Endothelial cell of umbilical vein (primary cell): ENCODE data around the gene CAMKMT. TPM values are rescaled to one million over a fixed set of nuclear protein-coding genes. Genes with fewer than 3 reads are reported as not detected.

Source experiments
- BruUV-seq: library from RNA; stranded (reverse); fragments of 400-500 nt; replicated peaks from 2 replicates; lab custom pipeline; 2021; lab: Mats Ljungman, UMichigan
- CTCF ChIA-PET: fragments of 300-600, 350-600 bp; sonication (Branson Sonifier 250); formaldehyde crosslinking; loops from one replicate; lab custom pipeline; 2021; ENCODE audit warnings: antibody characterized with exemption, inconsistent platforms; lab: Charles Lee
- POLR2A ChIA-PET: fragments of 300-600, 350-600 bp; sonication (Branson Sonifier 250); formaldehyde crosslinking; loops from one replicate; lab custom pipeline; 2021; ENCODE audit warnings: antibody characterized with exemption, inconsistent platforms; lab: Charles Lee
- DNase-seq: peaks from one replicate; pipeline ENCODE4 v3.0.0-alpha.2; 2011; ENCODE audit warnings: low read depth, low spot score
- FAIRE-seq: peaks from 2 replicates; lab custom pipeline; 2011; peaks lifted over from hg19 to GRCh38; lab: Jason Lieb, UNC
- H2AFZ ChIP-seq: 2 replicates; pipeline ENCODE4 v1.6.0; 2012; ENCODE audit warnings: low read depth, low read length, control low read depth, inconsistent platforms
- H3K27ac ChIP-seq: 2 replicates; pipeline ENCODE4 v1.5.1; 2011; ENCODE audit warnings: low read depth, mild to moderate bottlenecking, control low read depth, low read length, moderate library complexity; ENCODE audit not compliant: insufficient read depth
- H3K27me3 ChIP-seq, 2 experiments: 2 replicates each; pipeline versions ENCODE4 v1.6.0 to v1.6.1; 2011; ENCODE audit warnings: low read length in 2 of 2, mixed read lengths in 1 of 2; ENCODE audit not compliant: control insufficient read depth in 2 of 2, insufficient read depth in 2 of 2
- H3K36me3 ChIP-seq, 2 experiments: 2 replicates in 1 of 2; 3 replicates in 1 of 2; pipeline ENCODE4 v1.5.1; 2011; ENCODE audit warnings: low read length in 2 of 2, mild to moderate bottlenecking in 1 of 2, moderate library complexity in 1 of 2; ENCODE audit not compliant: control insufficient read depth in 2 of 2, insufficient read depth in 2 of 2; ENCODE audit errors: extremely low read depth in 1 of 2
- H3K4me1 ChIP-seq: 3 replicates; pipeline ENCODE4 v1.5.1; 2011; ENCODE audit warnings: mild to moderate bottlenecking, low read length; ENCODE audit not compliant: control insufficient read depth, insufficient read depth; ENCODE audit errors: extremely low read depth
- H3K4me2 ChIP-seq: 2 replicates; pipeline ENCODE4 v1.6.1; 2011; ENCODE audit warnings: low read length, control low read depth, mixed read lengths; ENCODE audit not compliant: insufficient read depth
- H3K4me3 ChIP-seq, 3 experiments: fragments of 200-600 bp in 1 of 3; sonication (generic), shearing (Covaris generic) in 1 of 3; replicated peaks in 1 of 3; 2 replicates each; pipeline ENCODE4 v1.5.1; 2011 to 2016; ENCODE audit warnings: control low read depth in 3 of 3, low read length in 3 of 3, mild to moderate bottlenecking in 2 of 3, inconsistent platforms in 1 of 3, low read depth in 1 of 3, moderate library complexity in 1 of 3; ENCODE audit not compliant: insufficient read depth in 1 of 3
- H3K79me2 ChIP-seq: 2 replicates; pipeline ENCODE4 v1.6.0; 2012; ENCODE audit warnings: low read length, inconsistent platforms; ENCODE audit not compliant: control insufficient read depth, insufficient read depth
- H3K9ac ChIP-seq: replicated peaks from 2 replicates; pipeline ENCODE3; 2011; ENCODE audit warnings: low read length, control low read depth; ENCODE audit not compliant: insufficient read depth; ENCODE audit errors: extremely low read depth
- H3K9me1 ChIP-seq: replicated peaks from 3 replicates; pipeline ENCODE4 v1.6.0; 2011; ENCODE audit warnings: mild to moderate bottlenecking, low read length; ENCODE audit not compliant: control insufficient read depth, insufficient read depth; ENCODE audit errors: extremely low read depth
- H3K9me3 ChIP-seq: replicated peaks from 2 replicates; pipeline ENCODE4 v1.5.1; 2012; ENCODE audit warnings: low read length, inconsistent platforms; ENCODE audit not compliant: control insufficient read depth, insufficient read depth
- H4K20me1 ChIP-seq: replicated peaks from 2 replicates; pipeline ENCODE3; 2011; ENCODE audit warnings: mild to moderate bottlenecking, low read length; ENCODE audit not compliant: control insufficient read depth, insufficient read depth; ENCODE audit errors: extremely low read depth
- FOS ChIP-seq: IDR thresholded peaks from 2 replicates; pipeline ENCODE4 v1.6.1; 2011; ENCODE audit warnings: mild to moderate bottlenecking, low read length, moderate library complexity, borderline replicate concordance; ENCODE audit not compliant: insufficient read depth
- GATA2 ChIP-seq: IDR thresholded peaks from 2 replicates; pipeline ENCODE4 v1.7.0; 2011; ENCODE audit warnings: low read depth, mild to moderate bottlenecking, moderate library complexity, mixed read lengths, low read length; ENCODE audit not compliant: insufficient read length, insufficient read depth
- JUN ChIP-seq: IDR thresholded peaks from 2 replicates; pipeline ENCODE4 v1.6.1; 2011; ENCODE audit warnings: borderline replicate concordance, low read depth; ENCODE audit not compliant: insufficient read length, insufficient read depth
- MYC ChIP-seq: IDR thresholded peaks from one replicate; pipeline ENCODE4 v1.6.1; 2011; ENCODE audit warnings: mild to moderate bottlenecking, low read depth, low read length
- POLR2A ChIP-seq: IDR thresholded peaks from 2 replicates; pipeline ENCODE4 v1.6.1; 2012; ENCODE audit warnings: low read depth, mild to moderate bottlenecking, control low read depth, low read length
- POLR2AphosphoS5 ChIP-seq: IDR thresholded peaks from 2 replicates; pipeline ENCODE4 v1.6.1; 2012; ENCODE audit warnings: low read depth, mild to moderate bottlenecking, control low read depth, low read length, moderate library complexity; ENCODE audit not compliant: insufficient read depth
- dilution Hi-C: fragments of 300-500 bp; cut with MboI; formaldehyde crosslinking; loops from one replicate; pipeline ENCODE4 v1.15.0; 2019; ENCODE audit warnings: low sequenced_read_pairs; ENCODE audit not compliant: extremely low pct_ligation_motif_present
- intact Hi-C: fragments of 100-400 bp; cut with micrococcal nuclease; formaldehyde crosslinking; loops from one replicate; pipeline ENCODE4 v1.10.0; 2022
- polyA plus RNA-seq, 4 experiments: library from polyadenylated mRNA; depleted of rRNA in 3 of 4; stranded (reverse) in 3 of 4; unstranded in 1 of 4; fragments of >200 nt; gene quantifications; 2 replicates each; pipeline versions ENCODE4 v1.2.1 to v1.2.3, GENCODE V29; 2011 to 2012; ENCODE audit warnings: missing spikeins in 1 of 4
- total RNA-seq: library from RNA; stranded (reverse); gene quantifications from 2 replicates; pipeline ENCODE4 v1.2.3, GENCODE V29; 2021
- TF ChIP-seq, protein P1 (sequence below): IDR thresholded peaks from 2 replicates; pipeline ENCODE4 v1.6.1; 2011; ENCODE audit not compliant: insufficient read depth, insufficient read length
- TF ChIP-seq, protein P2 (sequence below), 2 donors: IDR thresholded peaks; 1 replicate in 1 of 2; 2 replicates in 1 of 2; pipeline ENCODE4 v1.5.1; 2011; ENCODE audit warnings: low read length in 2 of 2, mild to moderate bottlenecking in 2 of 2, moderate library complexity in 2 of 2, control low read depth in 1 of 2, inconsistent platforms in 1 of 2, low read depth in 1 of 2; ENCODE audit not compliant: insufficient read depth in 1 of 2; ENCODE audit errors: extremely low read depth in 1 of 2

CAMKMT gene
- total and polyA plus RNA-seq, 2 donors (not counting 3 experiments of a cell fraction or from before 2014, with no cell fraction given) = 4.1 to 10.7 TPM

DNA sequence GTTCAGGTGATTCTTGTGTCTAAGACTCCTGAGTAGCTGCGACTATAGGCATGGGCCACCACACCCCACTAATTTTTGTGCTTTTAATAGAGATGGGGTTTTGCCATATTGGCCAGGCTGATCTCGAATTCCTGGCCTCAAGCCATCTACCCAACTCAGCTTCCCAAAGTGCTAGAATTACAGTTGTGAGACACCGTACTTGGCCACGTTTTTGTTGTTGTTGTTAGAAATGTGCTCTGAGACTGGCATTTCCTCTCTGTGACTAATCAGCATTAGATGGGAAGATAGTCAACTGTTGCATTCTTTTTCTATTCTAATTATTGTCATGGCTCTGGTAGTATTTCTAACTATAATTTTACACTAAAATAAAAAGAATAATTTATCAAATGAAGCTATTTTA lies 191.7 kb downstream of the CAMKMT start:
- FAIRE-seq = peak; percentile 94
- Histone ChIP-seq H3K9ac (no peak overlapping the region), H3K9me3 (no peaks in the 10 kb centered on the region), H2AFZ (peak overlapping the region; percentile 54), H3K27ac (peak overlapping the region; percentile 46), H4K20me1 (no peaks in the 10 kb centered on the region), H3K36me3 (no peaks in the 10 kb centered on the region), H3K9me1 (no peaks in the 10 kb centered on the region), H3K27me3 (no peaks in the 10 kb centered on the region), H3K4me1 (peaks cover 53% of the 10 kb centered on the region), H3K4me2 (peak overlapping the region; percentile 78), H3K79me2 (no peaks in the 10 kb centered on the region), H3K4me3 (no peak overlapping the region)
- ChIA-PET POLR2A (interaction anchor here (0.6 to 0.7 kb wide), 2 partner anchors 62 to 316 kb away, joined by 3 read pairs; no protein-coding TSS in a partner anchor), CTCF (interaction anchor here (1.2 to 1.6 kb wide), 2 partner anchors 9 to 74 kb away, joined by 3 to 4 read pairs; no protein-coding TSS in a partner anchor)
- no TSS peak for BruUV-seq
- intact Hi-C loops = no loop called here
- peak; percentile 85 for DNase-seq
- dilution Hi-C loops = no loop called here
- TF ChIP-seq POLR2A (no peak), FOS (peak; percentile 87), GATA2 (peak; percentile 96), JUN (peak; percentile 72), POLR2AphosphoS5 (peak; percentile 72), MYC (no peak)
- TF ChIP-seq, protein P1, sequence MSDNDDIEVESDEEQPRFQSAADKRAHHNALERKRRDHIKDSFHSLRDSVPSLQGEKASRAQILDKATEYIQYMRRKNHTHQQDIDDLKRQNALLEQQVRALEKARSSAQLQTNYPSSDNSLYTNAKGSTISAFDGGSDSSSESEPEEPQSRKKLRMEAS = no peak
- TF ChIP-seq, protein P2, sequence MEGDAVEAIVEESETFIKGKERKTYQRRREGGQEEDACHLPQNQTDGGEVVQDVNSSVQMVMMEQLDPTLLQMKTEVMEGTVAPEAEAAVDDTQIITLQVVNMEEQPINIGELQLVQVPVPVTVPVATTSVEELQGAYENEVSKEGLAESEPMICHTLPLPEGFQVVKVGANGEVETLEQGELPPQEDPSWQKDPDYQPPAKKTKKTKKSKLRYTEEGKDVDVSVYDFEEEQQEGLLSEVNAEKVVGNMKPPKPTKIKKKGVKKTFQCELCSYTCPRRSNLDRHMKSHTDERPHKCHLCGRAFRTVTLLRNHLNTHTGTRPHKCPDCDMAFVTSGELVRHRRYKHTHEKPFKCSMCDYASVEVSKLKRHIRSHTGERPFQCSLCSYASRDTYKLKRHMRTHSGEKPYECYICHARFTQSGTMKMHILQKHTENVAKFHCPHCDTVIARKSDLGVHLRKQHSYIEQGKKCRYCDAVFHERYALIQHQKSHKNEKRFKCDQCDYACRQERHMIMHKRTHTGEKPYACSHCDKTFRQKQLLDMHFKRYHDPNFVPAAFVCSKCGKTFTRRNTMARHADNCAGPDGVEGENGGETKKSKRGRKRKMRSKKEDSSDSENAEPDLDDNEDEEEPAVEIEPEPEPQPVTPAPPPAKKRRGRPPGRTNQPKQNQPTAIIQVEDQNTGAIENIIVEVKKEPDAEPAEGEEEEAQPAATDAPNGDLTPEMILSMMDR (IDR thresholded peaks at IDR 0.05; ENCODE audit: extremely low read depth in 1 of 2, insufficient read depth in 1 of 2, low read depth in 1 of 2, low read length in 2 of 2) = no peak
